Uterus (tissue), 4 donors: ENCODE measurements around the gene MS4A14. TPM values are rescaled to one million over a fixed set of nuclear protein-coding genes. Genes with fewer than 3 reads are reported as not detected.

Experiments
- DNase-seq, 2 donors: peaks; one replicate each; pipeline ENCODE4 v3.0.0-alpha.2; 2019 to 2020
- H3K27ac ChIP-seq, 2 donors: fragments of 200-600 bp; sonication (generic); 1 replicate in 1 of 2; 2 replicates in 1 of 2; pipeline ENCODE4 v1.5.1; 2016 to 2018
- H3K27me3 ChIP-seq, 2 donors: fragments of 200-600 bp; sonication (generic); one replicate each; pipeline ENCODE4 v1.5.1; 2018 to 2019; ENCODE audit warnings: control low read depth in 1 of 2
- H3K36me3 ChIP-seq, 2 donors: fragments of 200-600 bp; sonication (generic); one replicate each; pipeline ENCODE4 v1.5.1; 2019; ENCODE audit warnings: control low read depth in 1 of 2
- H3K4me1 ChIP-seq, 2 donors: fragments of 200-600 bp; sonication (generic); one replicate each; pipeline ENCODE4 v1.5.1; 2018 to 2019; ENCODE audit warnings: control low read depth in 1 of 2
- H3K4me3 ChIP-seq, 2 donors: fragments of 200-600 bp; sonication (generic); 1 replicate in 1 of 2; 2 replicates in 1 of 2; pipeline ENCODE4 v1.5.1; 2018 to 2019; ENCODE audit warnings: mild to moderate bottlenecking in 1 of 2
- H3K9me3 ChIP-seq, 2 donors: fragments of 200-600 bp; sonication (generic); one replicate each; pipeline ENCODE4 v1.5.1; 2019; ENCODE audit warnings: control low read depth in 1 of 2
- CTCF ChIP-seq, 4 experiments: fragments of 200-600 bp in 2 of 4; fragments of 450-650 bp in 2 of 4; sonication (generic) in 2 of 4; IDR thresholded peaks; one replicate each; pipeline ENCODE4 v1.5.1; 2016 to 2019; ENCODE audit warnings: antibody characterized with exemption in 4 of 4, mild to moderate bottlenecking in 2 of 4, moderate library complexity in 1 of 4
- POLR2A ChIP-seq, 2 donors: fragments of 450-650 bp; IDR thresholded peaks; one replicate each; pipeline ENCODE4 v1.6.1; 2016; ENCODE audit warnings: antibody characterized with exemption in 2 of 2, mild to moderate bottlenecking in 1 of 2, moderate library complexity in 1 of 2
- intact Hi-C: fragments of 100-400 bp; cut with DNase I; formaldehyde crosslinking; loops from one replicate; pipeline ENCODE4 v1.15.1; 2023; ENCODE audit warnings: low total_unique reads
- total RNA-seq, 4 donors: library from RNA; depleted of rRNA in 3 of 4; stranded (reverse); fragments of >200 nt in 3 of 4; gene quantifications; one replicate each; pipeline versions ENCODE4 v1.1.0 to v1.2.4, GENCODE V29; 2014 to 2023
- donor health status: DM: yes; HTN: yes; CAD: no.

Gene MS4A14
- total RNA-seq, 4 donors from 2014 or later = 0.26 to 1.7 TPM; not detected in 2

- no peak for TF ChIP-seq POLR2A (IDR thresholded peaks at IDR 0.05)
- TF ChIP-seq CTCF (IDR thresholded peaks at IDR 0.05) = no peak
- Histone ChIP-seq H3K9me3 (no peaks in the 10 kb centered on the region), H3K27ac (no peak within 1 kb of the TSS), H3K27me3 (no peaks in the 10 kb centered on the region), H3K4me3 (no peak within 1 kb of the TSS), H3K4me1 (no peaks in the 10 kb centered on the region), H3K36me3 (no peaks in the 10 kb centered on the region)
- intact Hi-C loops = no loop called here
- DNase-seq = no peak
These were observed 59.3 kb downstream of the MS4A14 start, which contains the start of gene MS4A1 for GRCh38 chr11:60455531-60456042. MS4A1 (plus strand) TSS chr11:60455847; CDS start chr11:60462375, 6,528 bp downstream.

GRCh38 chr11:60457576-60457975 lies 61.3 kb downstream of the MS4A14 start:
- Histone ChIP-seq H3K27me3 (no peaks in the 10 kb centered on the region), H3K4me3 (no peak overlapping the region), H3K36me3 (no peaks in the 10 kb centered on the region), H3K4me1 (no peaks in the 10 kb centered on the region), H3K9me3 (no peaks in the 10 kb centered on the region), H3K27ac (no peak overlapping the region)
- intact Hi-C loops = no loop called here
- TF ChIP-seq CTCF (IDR thresholded peaks at IDR 0.05) = no peak
- DNase-seq = no peak

GRCh38 chr11:60459345-60459744 lies 63.1 kb downstream of the MS4A14 start:
- H3K27me3 ChIP-seq = no peaks in the 10 kb centered on the region
- H3K4me1 ChIP-seq = no peaks in the 10 kb centered on the region
- TF ChIP-seq CTCF (IDR thresholded peaks at IDR 0.05) (no peak), POLR2A (IDR thresholded peaks at IDR 0.05) (no peak)
- no peaks in the 10 kb centered on the region for H3K36me3 ChIP-seq
- no peaks in the 10 kb centered on the region for H3K9me3 ChIP-seq
- DNase-seq = no peak
- no peak overlapping the region for H3K27ac ChIP-seq
- H3K4me3 ChIP-seq = no peak overlapping the region
- intact Hi-C loops = no loop called here

Other genes with a start within 250 kb of the MS4A14 start
- 10 to 100 TPM; 35.2 to 51.7 (median 40.3) TPM for gene MS4A6A, start 213.4 kb upstream of the MS4A14 start, total RNA-seq
- gene MS4A4E, start 153.3 kb upstream of the MS4A14 start, total RNA-seq = 1 to 10 TPM in 2 of 4 donors, not detected in 2; 1.8 to 2.5 TPM
- gene MS4A4A, start 115.8 kb upstream of the MS4A14 start, total RNA-seq = 10 to 100 TPM in 3 of 4 donors, 1 to 10 TPM in 1; 2.6 to 29.1 (median 14.3) TPM
- not detected for gene MS4A6E, start 69.2 kb upstream of the MS4A14 start, total RNA-seq
- 10 to 100 TPM; 11.0 to 45.9 (median 29.0) TPM for gene MS4A7, start 17.9 kb upstream of the MS4A14 start, total RNA-seq
- not detected for gene MS4A5, start 33.1 kb downstream of the MS4A14 start, total RNA-seq
- gene MS4A1, start 59.4 kb downstream of the MS4A14 start, total RNA-seq = 1 to 10 TPM in 1 of 4 donors, under 1 TPM in 2, not detected in 1; 0.12 to 1.9 (median 0.59) TPM
- gene MS4A12, start 96.3 kb downstream of the MS4A14 start, total RNA-seq = not detected
- gene MS4A13, start 118.9 kb downstream of the MS4A14 start, total RNA-seq = not detected